ENCODE results near the gene GOT2. TPM values are rescaled to one million over a fixed set of nuclear protein-coding genes. Genes with fewer than 3 reads are reported as not detected.

Gene GOT2
- total and polyA plus RNA-seq, 2 of the 8 experiments (the other 6 are each of a cell fraction or from before 2014, with no cell fraction given) = 62.9 to 223 TPM

GRCh38 chr16:58753711-58754134, 19.6 kb upstream of the GOT2 start:
- no peak overlapping the region for H2BK20ac ChIP-seq (ENCODE audit: low read length)
- POLR2A ChIA-PET (ENCODE audit: partially characterized antibody) = interaction anchor here (0.6 to 0.9 kb wide), 2 partner anchors 239 to 596 kb away, joined by 3 to 4 read pairs; no protein-coding TSS in a partner anchor
- no peak overlapping the region for H2AK5ac ChIP-seq (ENCODE audit: low read depth, low read length)
- TF ChIP-seq EP300 (IDR thresholded peaks at IDR 0.05; ENCODE audit: borderline replicate concordance in 1 of 2, low read depth in 2 of 2, low read length in 2 of 2) (no peak), ASH2L (IDR thresholded peaks at IDR 0.05; ENCODE audit: low read length) (no peak), TEAD4 (IDR thresholded peaks at IDR 0.05; ENCODE audit: low read depth, low read length) (no peak), CEBPB (IDR thresholded peaks at IDR 0.05; ENCODE audit: low read depth, low read length) (no peak), PHF8 (conservative IDR thresholded peaks at IDR 0.05; ENCODE audit: low read depth, low read length) (no peak), NANOG (IDR thresholded peaks at IDR 0.05; ENCODE audit: insufficient read depth, low read depth, low read length, poor library complexity, severe bottlenecking) (no peak), SP1 (IDR thresholded peaks at IDR 0.05; ENCODE audit: low read depth, low read length) (no peak), EGR1 (IDR thresholded peaks at IDR 0.05; ENCODE audit: borderline replicate concordance, low read depth, low read length) (no peak), CTCF (IDR thresholded peaks at IDR 0.05; ENCODE audit: control extremely low read depth in 1 of 3, insufficient read depth in 1 of 3, low read depth in 1 of 3, low read length in 3 of 3) (no peak), SIRT6 (IDR thresholded peaks at IDR 0.05; ENCODE audit: low read length) (no peak), CREB1 (IDR thresholded peaks at IDR 0.05) (no peak)

More at GRCh38 chr16:58753711-58754134, 19.6 kb upstream of the GOT2 start:
- H2BK12ac ChIP-seq (ENCODE audit: low read depth, low read length) = no peak overlapping the region
- H2BK15ac ChIP-seq (ENCODE audit: low read length) = no peak overlapping the region
- H3K23me2 ChIP-seq (ENCODE audit: low read depth, low read length) = no peaks in the 10 kb centered on the region; the same call in 1 of the 2 replicates
- no peak overlapping the region for H3K4me2 ChIP-seq (ENCODE audit: insufficient read depth in 1 of 2, low read depth in 2 of 2, low read length in 2 of 2)
- H3K27me3 ChIP-seq (replicated peaks in 1 of 4; ENCODE audit: control insufficient read depth in 3 of 4, extremely low read depth in 1 of 4, insufficient read depth in 3 of 4, low read length in 3 of 4) = no peaks in the 10 kb centered on the region
- no peak overlapping the region for H2BK120ac ChIP-seq (replicated peaks; ENCODE audit: low read depth, low read length)
- 78% methylated on average over 9 of the region's 9 CpGs; no CpG with 5 or more reads in 1 of the 2 experiments for WGBS, 2 experiments (ENCODE audit: extremely low coverage in 1 of 2, insufficient coverage in 1 of 2, insufficient read length in 1 of 2, insufficient replicate concordance in 2 of 2, low coverage in 1 of 2, low lambda C conversion rate in 2 of 2, missing lambda C conversion rate in 1 of 2)
- H2BK5ac ChIP-seq (ENCODE audit: low read depth, low read length) = no peak overlapping the region
- H4K8ac ChIP-seq (ENCODE audit: extremely low read depth, insufficient read depth, low read length) = no peak overlapping the region
- no peaks in the 10 kb centered on the region for H3K79me1 ChIP-seq (ENCODE audit: low read depth, low read length)
- no peak overlapping the region for H3K14ac ChIP-seq (ENCODE audit: insufficient read length)
- FAIRE-seq (no peak), DNase-seq (ENCODE audit: low read depth in 1 of 2, low spot score in 2 of 2) (no peak)
- no peak overlapping the region for H2AFZ ChIP-seq (ENCODE audit: low read length)
- H3K18ac ChIP-seq (ENCODE audit: extremely low read depth, low read length) = no peak overlapping the region; the same call in 1 of the 2 replicates
- CTCF ChIA-PET (ENCODE audit: partially characterized antibody) = interaction anchor here (1.0 to 1.3 kb wide), 3 partner anchors 13 to 81 kb away, joined by 3 to 9 read pairs (median 4); partner anchors contain the start of gene GOT2
- no peaks in the 10 kb centered on the region for H3K36me3 ChIP-seq (ENCODE audit: control insufficient read depth in 2 of 4, insufficient read depth in 4 of 4, low read length in 3 of 4)
- no peak overlapping the region for H3K27ac ChIP-seq (ENCODE audit: low read depth, low read length)
- no peaks in the 10 kb centered on the region for H3K79me2 ChIP-seq (ENCODE audit: control insufficient read depth in 1 of 2, insufficient read depth in 2 of 2, low read length in 2 of 2)
- H4K20me1 ChIP-seq (replicated peaks in 1 of 2; ENCODE audit: control insufficient read depth in 1 of 2, insufficient read depth in 2 of 2, low read length in 2 of 2) = no peaks in the 10 kb centered on the region
- peaks cover 0 to 5% (median 2%) of the 10 kb centered on the region in 4 experiments; a peak in 3 of 7 replicates for H3K4me1 ChIP-seq (replicated peaks in 1 of 4; ENCODE audit: control insufficient read depth in 3 of 4, insufficient read depth in 4 of 4, low read length in 3 of 4)
- no peak overlapping the region for H3K4ac ChIP-seq (replicated peaks; ENCODE audit: insufficient read length, low read depth, low read length)
- H3K23ac ChIP-seq (ENCODE audit: insufficient read length) = no peak overlapping the region
- no peak overlapping the region for H3K56ac ChIP-seq (replicated peaks; ENCODE audit: insufficient read length, low read depth, low read length)
- H4K5ac ChIP-seq (ENCODE audit: insufficient read length, low read depth, low read length) = no peak overlapping the region
- H3K4me3 ChIP-seq (ENCODE audit: extremely low read depth in 1 of 4, insufficient read depth in 2 of 4, low read depth in 3 of 4, low read length in 4 of 4) = no peak overlapping the region
- H3K9me3 ChIP-seq (ENCODE audit: insufficient read depth in 2 of 2, low read depth in 1 of 2, low read length in 1 of 2) = no peaks in the 10 kb centered on the region; a peak in 1 of 4 replicates
- no peak overlapping the region for H3K9ac ChIP-seq (replicated peaks in 1 of 4; ENCODE audit: extremely low read depth in 1 of 4, low read depth in 3 of 4, low read length in 3 of 4)
- no peak overlapping the region for H4K91ac ChIP-seq (replicated peaks; ENCODE audit: insufficient read length, low read length)
